Dermis microvascular lymphatic vessel endothelial cell (primary cell): Measurements from ENCODE around the gene RAPGEF1. TPM values are rescaled to one million over a fixed set of nuclear protein-coding genes. Genes with fewer than 3 reads are reported as not detected.

Source experiments
- DNase-seq, 2 donors: peaks; one replicate each; pipeline versions ENCODE4 v3.0.0 to v3.0.0-alpha.2; 2010; ENCODE audit warnings: low read depth in 2 of 2
- total RNA-seq: library from RNA; depleted of rRNA; stranded (reverse); fragments of >200 nt; gene quantifications from 2 replicates; pipeline ENCODE4 v1.2.1, GENCODE V29; 2014

Gene RAPGEF1
- total RNA-seq, 1 donor from 2014 or later, result 32.9 TPM

DNA sequence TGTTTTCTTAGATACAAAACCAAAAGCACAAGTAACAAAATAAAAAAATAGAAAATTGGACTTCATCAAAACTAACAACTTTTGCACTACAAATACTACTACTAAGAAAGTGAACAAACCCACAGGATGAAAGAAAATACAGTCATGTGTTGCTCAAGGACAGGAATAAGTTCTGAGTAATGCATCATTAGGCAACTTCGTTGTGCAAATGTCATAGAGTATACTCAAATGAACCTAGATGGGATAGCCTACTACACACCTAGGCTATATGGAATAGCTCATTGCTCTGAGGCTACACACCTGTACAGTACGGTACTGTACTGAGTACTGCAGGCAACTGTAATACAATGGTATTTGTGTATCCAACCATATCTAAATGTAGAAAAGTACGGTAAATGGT is 88.3 kb downstream of the RAPGEF1 start:
- DNase-seq, result no peak

GRCh38 chr9:131651160-131651559 is 88.7 kb downstream of the RAPGEF1 start:
- DNase-seq, result no peak

DNA sequence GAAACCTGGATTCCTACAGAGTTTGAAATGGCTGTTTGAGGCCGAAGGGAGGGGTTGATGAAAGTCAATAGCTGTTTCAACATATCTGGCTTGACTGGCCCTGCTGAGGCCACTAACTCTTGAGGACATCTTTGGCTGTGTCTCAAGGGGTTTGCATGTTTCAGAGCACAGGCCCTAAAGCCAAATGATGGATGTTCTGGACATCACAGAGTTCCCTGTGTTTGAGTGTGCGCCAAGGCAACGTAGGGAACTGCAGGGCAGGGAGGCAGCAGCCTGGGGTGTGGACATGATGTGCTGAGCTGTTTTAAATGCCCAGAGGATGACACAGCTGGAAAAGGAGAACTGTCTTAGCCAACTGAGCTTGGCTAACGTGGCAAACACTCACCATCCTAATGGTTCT is 89.6 kb downstream of the RAPGEF1 start:
- DNase-seq, result no peak

DNA sequence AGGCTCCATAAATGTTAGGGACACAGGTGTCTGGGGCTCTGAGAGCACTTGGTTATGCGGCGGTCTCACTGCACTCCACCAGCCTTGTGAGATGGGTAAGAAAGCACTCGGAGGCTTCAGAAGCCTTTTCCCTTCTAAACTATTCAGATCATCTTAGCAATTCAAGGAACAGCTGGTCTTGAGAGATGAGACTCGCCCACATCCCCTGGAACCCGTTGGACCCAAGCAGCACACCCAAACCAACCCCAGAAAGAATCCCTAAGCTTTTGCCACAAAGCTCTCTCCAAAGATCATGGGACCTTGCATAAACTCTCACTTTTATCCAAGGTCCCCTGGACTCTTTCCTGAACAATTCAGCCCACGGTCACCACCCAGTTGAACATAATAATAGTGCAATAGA is 90.2 kb downstream of the RAPGEF1 start:
- DNase-seq, result no peak

- DNase-seq, result no peak
Observed at GRCh38 chr9:131645078-131645776, 94.6 kb downstream of the RAPGEF1 start.

- DNase-seq, result no peak
Observed at GRCh38 chr9:131642496-131643083, 97.3 kb downstream of the RAPGEF1 start.

DNA sequence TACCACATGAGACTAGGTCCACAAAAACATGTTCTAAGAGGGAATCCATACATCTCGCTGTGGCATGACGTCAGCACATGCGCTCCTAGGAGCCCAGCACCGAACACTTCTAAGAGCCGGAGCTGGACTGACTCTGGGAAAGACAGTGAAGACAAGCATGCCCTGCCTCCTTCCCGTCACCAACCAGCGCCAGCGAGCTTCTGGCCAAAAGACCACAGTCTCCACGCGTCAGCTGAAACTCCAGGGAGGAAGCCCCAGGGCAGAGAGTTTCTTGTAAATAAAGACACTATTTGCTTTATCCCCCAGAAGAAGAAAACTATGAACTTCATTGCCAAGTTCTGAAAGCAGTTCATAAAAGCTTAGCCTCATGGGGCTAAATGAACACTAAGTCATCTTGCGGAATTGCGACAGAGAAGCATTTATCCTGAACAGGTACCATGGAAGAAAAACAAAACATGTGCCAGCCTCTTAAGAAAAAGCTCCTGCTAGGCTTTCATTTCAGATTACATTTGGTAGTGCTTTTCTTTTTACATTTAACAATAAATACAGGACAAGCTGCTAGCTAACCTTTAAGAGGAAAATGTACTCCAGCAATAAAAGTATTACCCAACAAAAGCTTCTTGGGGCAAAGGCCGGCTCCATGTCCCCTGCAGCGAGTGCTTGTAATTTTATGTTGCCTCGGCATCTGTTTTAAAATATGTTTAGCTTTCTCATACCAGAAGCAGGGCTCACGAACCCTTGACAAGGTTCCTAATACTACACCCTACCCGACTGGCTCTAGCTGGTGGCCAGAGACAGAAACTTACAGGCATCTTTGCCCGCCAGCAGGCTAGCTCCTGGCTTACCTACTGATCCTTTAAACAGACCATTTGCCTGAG is 98.0 kb downstream of the RAPGEF1 start:
- DNase-seq, result no peak

GRCh38 chr9:131640438-131641137 is 99.3 kb downstream of the RAPGEF1 start:
- peak in 1 of 2 donors; percentile 77 for DNase-seq

DNA sequence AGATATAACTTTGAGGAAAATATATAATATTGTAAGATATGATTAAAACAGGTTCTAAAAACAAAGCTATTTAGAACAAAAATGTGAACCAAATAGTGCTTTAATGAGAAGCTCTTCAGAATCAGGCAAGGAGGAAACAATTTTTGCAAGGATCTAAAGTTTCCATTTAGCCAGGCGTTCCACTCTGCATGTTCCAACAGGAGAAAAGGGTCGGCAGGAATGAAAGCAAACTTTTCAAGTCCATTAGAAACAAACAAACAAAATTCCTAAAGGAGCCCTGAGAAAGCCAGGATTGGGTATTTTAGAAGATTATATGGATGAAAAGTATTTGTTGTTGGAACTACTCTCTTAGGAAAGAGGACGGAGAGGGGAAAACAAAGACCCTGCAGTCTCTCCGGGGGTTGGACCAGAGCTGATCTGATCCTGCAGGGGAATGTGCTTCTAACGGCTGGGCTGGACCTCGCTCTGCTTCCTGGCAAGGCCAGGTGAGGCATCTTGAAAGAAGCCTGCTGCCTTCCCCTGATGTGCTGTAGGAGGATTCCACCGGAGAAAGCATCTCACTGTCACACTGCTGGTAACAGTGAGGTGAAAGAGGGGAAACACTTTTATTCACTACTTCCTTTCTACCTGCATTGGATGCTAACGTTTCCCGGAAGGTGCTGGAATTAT is 100.0 kb downstream of the RAPGEF1 start:
- no peak for DNase-seq

- DNase-seq, result peak in 1 of 2 donors; percentile 49
Observed at GRCh38 chr9:131636593-131636992, 103.3 kb downstream of the RAPGEF1 start.

GRCh38 chr9:131635892-131636291 is 104.0 kb downstream of the RAPGEF1 start:
- peak in 1 of 2 donors; percentile 16 for DNase-seq

- peak; percentile 87 to 100 for DNase-seq
Observed at GRCh38 chr9:131635285-131635684, 104.6 kb downstream of the RAPGEF1 start.

- DNase-seq, result no peak
Observed at GRCh38 chr9:131633491-131634031, 106.3 kb downstream of the RAPGEF1 start.

DNA sequence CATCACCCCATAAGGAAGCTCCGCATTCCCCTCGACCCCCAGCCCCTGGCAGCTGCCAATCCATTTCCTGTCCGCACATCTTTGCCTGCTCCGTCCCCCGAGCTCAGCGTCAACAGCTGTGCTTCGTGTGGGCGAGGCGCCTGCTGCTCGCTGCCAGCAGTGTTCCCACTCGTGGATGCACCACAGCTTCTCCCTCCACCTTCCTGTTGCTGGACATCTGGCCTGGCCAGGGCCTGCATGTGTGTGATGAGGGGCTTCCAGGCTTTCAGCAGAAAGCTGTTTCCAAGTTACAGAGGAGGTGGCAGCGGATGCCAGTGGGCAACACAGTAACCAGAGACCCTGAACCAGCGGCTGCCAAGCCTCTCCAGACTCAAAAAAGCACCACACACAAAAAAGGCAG is 108.6 kb downstream of the RAPGEF1 start:
- no peak for DNase-seq

- DNase-seq, result no peak
Observed at GRCh38 chr9:131630205-131630831, 109.6 kb downstream of the RAPGEF1 start.

GRCh38 chr9:131629825-131630204 is 110.1 kb downstream of the RAPGEF1 start:
- DNase-seq, result no peak

GRCh38 chr9:131629226-131629500 is 110.7 kb downstream of the RAPGEF1 start:
- DNase-seq, result no peak

DNA sequence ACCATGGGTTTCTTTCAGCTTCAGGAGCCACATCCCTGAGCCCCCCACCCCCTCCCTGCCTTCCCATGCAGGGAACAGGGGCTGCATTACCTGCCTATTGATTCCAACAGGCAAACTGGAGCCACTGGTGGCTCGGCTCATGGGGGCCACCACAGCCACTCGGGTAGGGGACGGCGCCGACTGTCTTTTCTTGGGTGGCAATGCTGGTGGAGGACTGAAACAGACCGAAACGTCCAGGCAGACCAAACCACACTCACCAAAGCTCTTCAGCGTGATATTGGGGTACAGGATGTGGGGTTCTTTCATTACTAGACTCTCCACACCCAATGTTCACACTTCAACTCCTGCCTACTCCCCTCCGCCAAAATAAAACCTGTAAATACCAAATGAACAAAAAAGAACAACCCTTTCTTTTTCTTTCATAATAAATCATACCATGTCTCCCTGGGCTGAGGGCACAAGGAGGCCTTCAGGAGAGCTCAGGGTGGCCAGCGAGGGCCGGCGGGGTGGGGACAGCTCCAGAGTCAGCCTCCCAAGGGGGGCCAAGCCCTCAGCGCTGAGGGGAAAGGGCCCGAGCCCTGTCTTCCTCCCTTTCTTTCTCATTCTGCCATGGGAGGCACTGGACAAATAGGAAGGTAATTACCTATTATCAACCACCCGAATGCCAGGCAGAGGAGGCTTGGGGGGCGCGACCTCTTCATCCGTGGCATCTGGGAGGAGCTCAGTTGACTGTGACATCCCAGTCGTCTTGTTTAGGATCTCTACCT is 111.2 kb downstream of the RAPGEF1 start:
- no peak for DNase-seq

- no peak for DNase-seq
Observed at GRCh38 chr9:131627648-131628458, 112.0 kb downstream of the RAPGEF1 start.
